ENCODE measurements around the gene LDB3.

Gene LDB3

GRCh38 chr10:86708068-86708782 lies 39.9 kb downstream of the LDB3 start:
- DNase-seq, result no peak

- DNase-seq, result no peak
These were observed 40.6 kb downstream of the LDB3 start for GRCh38 chr10:86708783-86709380.

GRCh38 chr10:86709396-86710185 lies 41.3 kb downstream of the LDB3 start:
- no peak for DNase-seq

- DNase-seq, result peak; percentile 11
These were observed 42.7 kb downstream of the LDB3 start for GRCh38 chr10:86710987-86711512.

GRCh38 chr10:86711513-86712316 lies 43.4 kb downstream of the LDB3 start:
- DNase-seq, result no peak

GRCh38 chr10:86712317-86712707 lies 44.0 kb downstream of the LDB3 start:
- DNase-seq, result no peak

- no peak for DNase-seq
These were observed 47.0 kb downstream of the LDB3 start for GRCh38 chr10:86715156-86715795.

- DNase-seq, result no peak
These were observed 47.5 kb downstream of the LDB3 start for GRCh38 chr10:86715836-86716235.

GRCh38 chr10:86716466-86716865 lies 48.2 kb downstream of the LDB3 start:
- no peak for DNase-seq

GRCh38 chr10:86718556-86718955 lies 50.2 kb downstream of the LDB3 start:
- DNase-seq, result no peak

- no peak for DNase-seq
These were observed 52.9 kb downstream of the LDB3 start for GRCh38 chr10:86721232-86721631.

GRCh38 chr10:86723009-86723408 lies 54.7 kb downstream of the LDB3 start:
- no peak for DNase-seq

- DNase-seq, result no peak
These were observed 56.1 kb downstream of the LDB3 start for GRCh38 chr10:86724445-86724844.

- no peak for DNase-seq
These were observed 57.8 kb downstream of the LDB3 start for GRCh38 chr10:86725980-86726676.

- DNase-seq, result no peak
These were observed 58.3 kb downstream of the LDB3 start for GRCh38 chr10:86726677-86726999.

- DNase-seq, result no peak
These were observed 59.2 kb downstream of the LDB3 start for GRCh38 chr10:86727470-86727869.

GRCh38 chr10:86728056-86728455 lies 59.7 kb downstream of the LDB3 start:
- no peak for DNase-seq

GRCh38 chr10:86729677-86730076 lies 61.4 kb downstream of the LDB3 start:
- no peak for DNase-seq

- DNase-seq, result no peak
These were observed 61.9 kb downstream of the LDB3 start for GRCh38 chr10:86730227-86730626.

- DNase-seq, result no peak
These were observed 64.5 kb downstream of the LDB3 start for GRCh38 chr10:86732771-86733170.

GRCh38 chr10:86733260-86733671 lies 65.0 kb downstream of the LDB3 start:
- no peak for DNase-seq
